Chondrocyte (in vitro differentiated cells): Measurements from ENCODE around the gene TBCA. TPM values are rescaled to one million over a fixed set of nuclear protein-coding genes. Genes with fewer than 3 reads are reported as not detected.

Experiments used
- DNase-seq: peaks from one replicate; pipeline ENCODE4 v3.0.0; 2021; ENCODE audit warnings: mixed read lengths, low spot score
- H3K27ac Mint-ChIP-seq: one replicate; pipeline ENCODE4 v1.8.0; 2021; ENCODE audit warnings: mild to moderate bottlenecking, moderate library complexity, mixed read lengths; ENCODE audit not compliant: unreplicated experiment
- H3K27me3 Mint-ChIP-seq: 2 replicates; pipeline ENCODE4 v1.8.0; 2021; ENCODE audit warnings: low read depth, mixed read lengths
- H3K36me3 Mint-ChIP-seq: 2 replicates; pipeline ENCODE4 v1.8.0; 2021; ENCODE audit warnings: low read depth, mixed read lengths
- H3K4me1 Mint-ChIP-seq: 2 replicates; pipeline ENCODE4 v1.8.0; 2021; ENCODE audit warnings: low read depth, mild to moderate bottlenecking, mixed read lengths
- H3K4me3 Mint-ChIP-seq: one replicate; pipeline ENCODE4 v1.8.0; 2021; ENCODE audit warnings: mild to moderate bottlenecking, moderate library complexity, mixed read lengths; ENCODE audit not compliant: unreplicated experiment
- H3K9me3 Mint-ChIP-seq: 2 replicates; pipeline ENCODE4 v1.8.0; 2021; ENCODE audit warnings: low read depth, mixed read lengths
- CTCF ChIP-seq: fragments of 200-600 bp; sonication (generic); IDR thresholded peaks from 2 replicates; pipeline ENCODE4 v1.5.0; 2021; ENCODE audit warnings: antibody characterized with exemption, mild to moderate bottlenecking, moderate library complexity
- total RNA-seq: library from RNA; stranded (reverse); gene quantifications from 3 replicates; pipeline ENCODE4 v1.2.1, GENCODE V29; 2021

The TBCA gene
- total RNA-seq, 1 donor from 2014 or later: 163 TPM

- no peak overlapping the region for H3K27ac Mint-ChIP-seq
- no peak for DNase-seq
- H3K4me1 Mint-ChIP-seq: peaks cover 33% of the 10 kb centered on the region
- peaks cover 78% of the 10 kb centered on the region for H3K27me3 Mint-ChIP-seq
- no peak for TF ChIP-seq CTCF
- H3K36me3 Mint-ChIP-seq: peaks cover 6% of the 10 kb centered on the region
- H3K9me3 Mint-ChIP-seq: no peaks in the 10 kb centered on the region
- no peak overlapping the region for H3K4me3 Mint-ChIP-seq
Observed at GRCh38 chr5:77641397-77641943, 134.7 kb downstream of the TBCA start.

Other genes starting within 250 kb of the TBCA start
- not detected in 3 replicates for gene OTP, start 137.6 kb downstream of the TBCA start, total RNA-seq